GM12875 (cell line): ENCODE data around the gene RGS6.

Source experiments
- H3K4me3 ChIP-seq: one replicate; pipeline ENCODE4 v1.5.1; 2011; ENCODE audit warnings: low read depth, low read length, control low read depth
- TF ChIP-seq, protein P1 (sequence below): IDR thresholded peaks from 2 replicates; pipeline ENCODE4 v1.5.1; 2011; ENCODE audit warnings: low read depth, mild to moderate bottlenecking, control low read depth, inconsistent platforms, low read length, moderate library complexity, borderline replicate concordance; ENCODE audit not compliant: insufficient read depth

RGS6 gene

DNA sequence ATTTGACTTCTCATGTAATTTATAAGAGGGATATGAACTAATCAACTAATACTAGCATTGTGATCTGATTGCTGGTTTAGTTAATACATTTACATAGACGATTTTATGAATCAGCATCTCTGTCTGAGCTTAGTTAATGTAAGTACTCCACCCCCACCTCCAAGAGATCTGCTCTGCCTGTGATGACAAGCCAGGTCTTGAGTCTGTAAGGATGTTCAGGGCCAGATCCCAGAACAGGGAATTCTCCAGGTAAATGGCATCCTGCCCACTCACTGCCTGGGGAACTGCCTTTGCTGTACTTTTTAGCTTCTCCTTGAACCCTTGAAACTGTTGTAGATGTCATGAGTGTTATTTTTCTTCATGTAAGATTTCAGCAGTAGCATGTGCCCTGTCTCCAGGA is 289.8 kb downstream of the RGS6 start:
- TF ChIP-seq, protein P1, sequence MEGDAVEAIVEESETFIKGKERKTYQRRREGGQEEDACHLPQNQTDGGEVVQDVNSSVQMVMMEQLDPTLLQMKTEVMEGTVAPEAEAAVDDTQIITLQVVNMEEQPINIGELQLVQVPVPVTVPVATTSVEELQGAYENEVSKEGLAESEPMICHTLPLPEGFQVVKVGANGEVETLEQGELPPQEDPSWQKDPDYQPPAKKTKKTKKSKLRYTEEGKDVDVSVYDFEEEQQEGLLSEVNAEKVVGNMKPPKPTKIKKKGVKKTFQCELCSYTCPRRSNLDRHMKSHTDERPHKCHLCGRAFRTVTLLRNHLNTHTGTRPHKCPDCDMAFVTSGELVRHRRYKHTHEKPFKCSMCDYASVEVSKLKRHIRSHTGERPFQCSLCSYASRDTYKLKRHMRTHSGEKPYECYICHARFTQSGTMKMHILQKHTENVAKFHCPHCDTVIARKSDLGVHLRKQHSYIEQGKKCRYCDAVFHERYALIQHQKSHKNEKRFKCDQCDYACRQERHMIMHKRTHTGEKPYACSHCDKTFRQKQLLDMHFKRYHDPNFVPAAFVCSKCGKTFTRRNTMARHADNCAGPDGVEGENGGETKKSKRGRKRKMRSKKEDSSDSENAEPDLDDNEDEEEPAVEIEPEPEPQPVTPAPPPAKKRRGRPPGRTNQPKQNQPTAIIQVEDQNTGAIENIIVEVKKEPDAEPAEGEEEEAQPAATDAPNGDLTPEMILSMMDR: no peak
- H3K4me3 ChIP-seq: no peak overlapping the region

DNA sequence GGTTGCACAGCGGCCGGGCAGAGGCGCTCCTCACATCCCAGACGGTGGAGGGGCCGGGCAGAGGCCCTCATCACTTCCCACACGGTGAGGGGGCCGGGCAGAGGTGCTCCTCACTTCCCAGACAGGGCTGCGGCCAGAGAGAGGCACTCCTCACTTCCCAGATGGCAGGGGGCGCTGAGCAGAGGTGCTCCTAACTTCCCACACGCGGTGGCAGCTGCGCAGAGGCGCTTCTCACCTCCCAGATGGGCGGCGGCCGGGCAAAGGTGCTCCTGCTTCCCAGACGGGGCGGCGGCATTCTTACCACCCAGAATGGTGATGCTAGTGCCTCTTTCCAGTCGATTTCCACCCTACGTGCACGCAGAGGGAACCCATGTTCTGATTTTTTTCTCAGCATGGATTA is 304.4 kb downstream of the RGS6 start:
- H3K4me3 ChIP-seq: no peak overlapping the region
- TF ChIP-seq, protein P1: no peak

DNA sequence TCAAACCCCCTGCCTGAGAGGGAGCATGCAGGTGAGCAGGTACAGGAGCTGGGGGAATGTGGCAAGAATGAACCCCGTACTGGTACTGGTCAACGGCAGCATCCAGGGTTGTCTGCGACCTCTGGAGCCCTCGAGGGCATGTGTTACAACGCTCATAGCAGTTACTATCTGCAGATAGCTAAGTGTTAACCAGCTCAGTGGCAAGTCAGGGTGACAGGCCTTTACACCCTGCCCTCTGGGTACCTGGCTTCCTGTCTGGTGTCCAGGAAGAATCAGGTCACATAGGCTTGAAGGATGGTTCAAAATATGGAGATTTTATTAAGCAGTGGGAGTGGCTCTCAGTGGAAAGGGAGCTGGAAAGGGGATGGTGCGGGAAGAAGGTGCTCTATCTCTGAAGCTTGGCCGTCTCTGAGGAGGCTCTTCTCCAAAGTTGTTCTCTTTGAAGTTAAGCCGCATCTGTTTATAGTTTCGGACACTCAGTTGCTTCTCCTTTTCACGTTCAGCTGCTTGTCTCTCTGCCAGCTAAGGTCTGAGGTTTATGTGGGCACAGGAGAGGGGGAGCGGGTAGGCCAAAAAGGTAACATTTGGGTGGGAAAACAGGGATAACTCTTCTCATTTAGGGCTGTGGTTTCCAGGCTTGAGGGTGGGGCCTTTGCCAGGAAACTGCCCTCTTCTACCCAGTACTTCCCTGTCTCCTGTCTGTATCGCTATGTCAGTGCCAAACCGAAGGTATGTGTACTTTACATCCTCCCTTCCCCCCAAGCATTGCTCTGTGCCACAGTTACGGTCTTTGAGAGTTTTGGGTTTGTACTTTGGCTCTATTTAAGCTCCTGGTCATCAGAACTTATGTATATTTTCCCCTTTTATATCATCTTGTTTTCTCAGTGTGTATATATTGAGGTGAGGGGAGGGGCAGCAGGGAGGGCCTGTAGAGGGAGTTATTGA is 305.8 kb downstream of the RGS6 start:
- no peak overlapping the region for H3K4me3 ChIP-seq
- TF ChIP-seq, protein P1: no peak

DNA sequence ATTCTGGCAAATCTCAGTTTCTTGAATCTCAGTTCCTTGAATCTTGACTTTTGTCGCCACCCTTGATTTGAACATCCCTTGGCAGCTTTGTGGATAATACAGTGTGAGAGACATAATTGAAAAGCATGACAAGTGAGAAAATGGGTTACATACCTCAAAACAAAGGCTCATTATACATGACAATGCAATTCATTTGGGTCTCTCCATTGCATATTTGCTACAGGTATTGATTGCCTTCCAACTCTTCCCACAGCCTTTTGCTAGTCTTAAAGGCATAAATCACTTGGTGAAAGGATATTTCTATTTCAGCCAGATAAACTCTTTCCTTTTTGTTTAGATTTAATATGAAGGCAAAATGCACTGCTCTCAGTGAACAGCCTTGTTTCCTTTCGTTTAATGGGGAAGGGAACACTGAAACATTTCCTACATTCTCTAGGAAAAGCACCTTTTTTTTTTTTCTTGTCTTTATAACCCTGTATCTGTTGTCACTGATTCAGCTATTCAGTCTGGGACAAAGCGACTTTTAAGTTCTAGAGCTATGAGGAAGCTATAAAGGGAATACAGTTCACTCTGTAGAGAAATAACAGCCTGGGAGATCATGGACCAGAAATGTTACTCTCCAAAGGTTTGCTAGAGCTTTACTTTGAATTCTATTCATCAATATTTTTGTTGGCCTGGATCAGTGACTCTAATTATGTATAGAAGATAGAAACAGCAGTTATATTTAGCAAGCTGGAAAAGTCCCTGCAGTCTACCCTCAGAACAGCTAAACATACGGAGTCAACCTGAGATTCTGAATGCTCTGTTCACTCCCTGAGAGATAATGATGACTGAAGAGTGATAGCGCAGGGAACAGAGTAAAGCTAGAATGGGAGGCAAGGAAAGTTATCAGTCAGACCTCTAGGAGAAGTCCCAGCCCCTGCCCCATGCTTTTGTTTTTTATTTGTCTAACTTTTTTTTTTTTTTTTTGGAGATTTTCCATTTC is 311.4 kb downstream of the RGS6 start:
- TF ChIP-seq, protein P1: no peak
- no peak overlapping the region for H3K4me3 ChIP-seq

DNA sequence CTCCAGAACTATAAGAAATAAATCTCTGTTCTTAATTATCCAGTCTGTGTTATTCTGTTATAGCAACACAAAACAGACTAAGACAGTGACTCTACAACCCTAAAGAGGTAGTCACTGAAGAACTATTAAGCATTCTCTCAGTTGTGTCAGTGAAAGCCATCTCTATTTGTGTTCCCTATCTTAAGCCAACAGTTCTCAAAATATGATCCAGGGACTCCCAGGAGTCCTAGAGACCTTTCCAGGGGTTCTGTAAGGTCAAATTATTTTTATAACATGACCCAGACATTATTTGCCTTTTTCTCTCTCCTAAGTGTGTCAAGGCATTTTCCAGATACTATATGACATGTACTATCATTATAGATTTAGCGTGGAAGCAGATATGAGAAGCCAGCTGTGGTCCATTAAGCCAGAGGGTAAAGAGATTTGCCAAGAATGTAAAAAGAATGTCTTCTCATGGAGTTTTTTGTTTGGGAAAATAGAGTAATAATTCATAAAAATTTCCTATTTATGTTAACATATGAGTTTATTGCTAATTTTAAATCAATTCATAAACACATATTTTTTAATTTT is 315.8 kb downstream of the RGS6 start:
- TF ChIP-seq, protein P1: no peak

DNA sequence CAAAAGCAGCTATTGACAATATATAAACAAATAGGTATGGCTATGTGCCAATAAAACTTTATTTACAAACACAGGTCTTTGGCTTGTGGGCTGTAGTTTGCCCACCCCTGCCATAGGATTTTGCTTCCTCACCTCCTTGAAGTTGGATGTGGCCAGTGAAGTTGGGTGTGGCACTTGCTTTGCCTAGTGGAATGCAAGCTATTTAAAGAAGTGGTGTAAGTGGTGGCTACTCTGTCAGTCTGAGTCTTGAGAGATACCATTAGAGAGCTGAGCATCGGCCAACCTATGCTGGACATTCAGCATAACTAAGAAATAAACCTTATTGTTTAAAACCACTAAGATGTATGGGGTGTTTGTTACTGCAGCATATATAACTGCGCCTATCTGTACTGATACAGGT is 321.3 kb downstream of the RGS6 start:
- no peak overlapping the region for H3K4me3 ChIP-seq
- TF ChIP-seq, protein P1: no peak

More for the DNA sequence above, 315.8 kb downstream of the RGS6 start:
- H3K4me3 ChIP-seq: no peak overlapping the region
